ENCODE data around the gene HIPK3.
A peak's percentile ranks its signal among the peaks of the same experiment; 100 is the strongest.
"Not testable (repeated sequence)": the region's sequence is repeated elsewhere in the genome, so short reads cannot be mapped to it uniquely, and the experiment has no call there.

The HIPK3 gene

DNA sequence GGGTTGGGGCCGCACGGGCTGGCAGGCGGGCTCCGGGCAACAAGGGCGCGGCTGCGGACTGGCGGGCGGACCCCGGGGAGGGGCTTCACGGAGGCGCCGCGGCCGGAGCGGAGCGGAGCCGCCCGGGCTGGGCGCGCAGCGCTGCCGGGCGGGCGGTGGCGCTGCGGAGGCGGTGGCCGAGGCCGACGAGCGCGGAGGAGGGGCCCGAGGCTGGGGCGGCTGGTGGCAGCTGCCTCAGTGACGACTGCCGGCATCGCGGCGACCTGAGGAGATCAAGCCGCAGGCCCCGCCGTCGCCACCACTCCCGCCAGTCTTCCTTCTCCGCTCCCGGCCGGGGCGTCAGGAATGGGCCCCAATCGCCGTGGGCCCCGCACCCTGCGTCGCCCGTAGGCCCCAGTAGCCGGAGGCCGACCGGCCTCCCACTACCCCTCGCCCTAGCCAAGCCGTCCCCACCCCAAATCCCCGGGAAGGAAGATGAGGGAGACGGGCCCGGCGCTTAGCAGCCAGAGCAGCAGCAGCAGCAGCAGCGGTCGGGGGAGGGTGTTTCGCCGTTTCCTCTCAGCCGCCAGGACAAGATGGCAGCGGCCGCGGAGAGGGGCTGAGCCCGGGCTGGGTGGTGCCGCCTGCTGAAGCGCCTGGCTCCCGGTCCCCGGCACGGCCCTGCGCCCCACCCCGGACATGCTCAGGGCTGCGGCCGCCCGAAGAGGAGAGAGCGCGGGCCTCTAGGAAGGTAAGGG is at the start of gene HIPK3:
TSS of gene HIPK3 (plus strand) at position 222 of the 737 bp plus-strand sequence.
- H3K27me3 ChIP-seq (ENCODE audit: control insufficient read depth, insufficient read depth, low read length), result no peaks in the 10 kb centered on the region
- peak within 1 kb of the TSS; percentile 99 for H3K9ac ChIP-seq (ENCODE audit: low read length)
- H3K4me3 ChIP-seq (ENCODE audit: low read length), result peak within 1 kb of the TSS; percentile 79
- H3K4me1 ChIP-seq (ENCODE audit: control insufficient read depth, insufficient read depth, low read length), result peaks cover 13% of the 10 kb centered on the region
- H3K36me3 ChIP-seq (ENCODE audit: control insufficient read depth, insufficient read depth, low read length), result no peaks in the 10 kb centered on the region
- H3K27ac ChIP-seq (ENCODE audit: low read depth, low read length), result peak within 1 kb of the TSS; percentile 100

GRCh38 chr11:33207408-33207985 is 49.7 kb upstream of the HIPK3 start:
- H3K36me3 ChIP-seq (ENCODE audit: control insufficient read depth, insufficient read depth, low read length), result no peaks in the 10 kb centered on the region
- H3K27ac ChIP-seq (ENCODE audit: low read depth, low read length), result no peak overlapping the region
- no peaks in the 10 kb centered on the region for H3K27me3 ChIP-seq (ENCODE audit: control insufficient read depth, insufficient read depth, low read length)
- no peak overlapping the region for H3K4me3 ChIP-seq (ENCODE audit: low read length)
- H3K9ac ChIP-seq (ENCODE audit: low read length), result no peak overlapping the region
- no peaks in the 10 kb centered on the region for H3K4me1 ChIP-seq (ENCODE audit: control insufficient read depth, insufficient read depth, low read length)

- Histone ChIP-seq H3K27me3 (ENCODE audit: control insufficient read depth, insufficient read depth, low read length) (no peaks in the 10 kb centered on the region), H3K4me3 (ENCODE audit: low read length) (no peak overlapping the region), H3K9ac (ENCODE audit: low read length) (no peak overlapping the region), H3K36me3 (ENCODE audit: control insufficient read depth, insufficient read depth, low read length) (no peaks in the 10 kb centered on the region), H3K27ac (ENCODE audit: low read depth, low read length) (no peak overlapping the region), H3K4me1 (ENCODE audit: control insufficient read depth, insufficient read depth, low read length) (no peaks in the 10 kb centered on the region)
Measured at GRCh38 chr11:33208150-33208549, 49.0 kb upstream of the HIPK3 start.

GRCh38 chr11:33211153-33211552 is 46.0 kb upstream of the HIPK3 start:
- no peak overlapping the region for H3K27ac ChIP-seq (ENCODE audit: low read depth, low read length)
- H3K36me3 ChIP-seq (ENCODE audit: control insufficient read depth, insufficient read depth, low read length), result no peaks in the 10 kb centered on the region
- no peaks in the 10 kb centered on the region for H3K27me3 ChIP-seq (ENCODE audit: control insufficient read depth, insufficient read depth, low read length)
- H3K9ac ChIP-seq (ENCODE audit: low read length), result no peak overlapping the region
- no peak overlapping the region for H3K4me3 ChIP-seq (ENCODE audit: low read length)
- no peaks in the 10 kb centered on the region for H3K4me1 ChIP-seq (ENCODE audit: control insufficient read depth, insufficient read depth, low read length)

DNA sequence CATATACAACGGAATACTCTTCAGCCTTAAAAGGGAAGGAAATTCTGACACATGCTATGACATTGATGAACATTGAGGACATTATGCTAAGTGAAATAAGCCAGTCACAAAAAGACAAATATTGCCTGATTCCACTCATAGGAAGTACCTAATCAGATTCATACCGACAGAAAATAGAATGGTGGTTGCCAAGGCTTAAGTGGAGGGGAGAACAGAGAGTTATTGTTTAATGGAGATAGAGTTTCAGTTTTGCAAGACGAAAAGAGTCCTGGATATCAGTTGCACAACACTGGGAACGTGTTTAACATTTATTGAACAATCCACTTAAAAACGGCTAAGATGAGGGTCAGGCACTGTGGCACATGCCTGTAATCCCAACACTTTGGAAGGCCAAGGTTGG is 45.6 kb upstream of the HIPK3 start:
- H3K27me3 ChIP-seq (ENCODE audit: control insufficient read depth, insufficient read depth, low read length), result no peaks in the 10 kb centered on the region
- no peaks in the 10 kb centered on the region for H3K36me3 ChIP-seq (ENCODE audit: control insufficient read depth, insufficient read depth, low read length)
- H3K4me3 ChIP-seq (ENCODE audit: low read length), result no peak overlapping the region
- no peak overlapping the region for H3K9ac ChIP-seq (ENCODE audit: low read length)
- H3K27ac ChIP-seq (ENCODE audit: low read depth, low read length), result no peak overlapping the region
- no peaks in the 10 kb centered on the region for H3K4me1 ChIP-seq (ENCODE audit: control insufficient read depth, insufficient read depth, low read length)

DNA sequence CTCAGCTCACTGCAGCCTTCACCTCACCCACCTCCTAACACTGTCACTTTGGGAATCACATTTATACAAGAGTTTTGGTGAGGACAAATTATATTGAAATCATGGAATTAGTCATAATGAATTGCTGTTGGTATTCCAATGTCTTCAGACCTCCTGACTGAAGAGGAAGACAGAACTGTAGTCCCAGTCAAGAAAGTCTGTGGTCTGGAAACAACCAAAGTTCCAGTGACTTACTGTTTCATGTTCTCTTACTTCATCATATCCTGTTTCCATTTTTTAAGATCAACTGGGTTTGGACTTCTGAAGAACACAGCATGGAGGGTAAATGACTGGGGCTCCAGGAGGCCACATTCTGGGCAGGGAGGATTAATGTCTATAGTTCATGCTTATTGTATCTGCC is 43.0 kb upstream of the HIPK3 start:
- H3K27ac ChIP-seq (ENCODE audit: low read depth, low read length), result no peak overlapping the region
- no peak overlapping the region for H3K4me3 ChIP-seq (ENCODE audit: low read length)
- no peak overlapping the region for H3K9ac ChIP-seq (ENCODE audit: low read length)
- H3K4me1 ChIP-seq (ENCODE audit: control insufficient read depth, insufficient read depth, low read length), result no peaks in the 10 kb centered on the region
- H3K36me3 ChIP-seq (ENCODE audit: control insufficient read depth, insufficient read depth, low read length), result no peaks in the 10 kb centered on the region
- no peaks in the 10 kb centered on the region for H3K27me3 ChIP-seq (ENCODE audit: control insufficient read depth, insufficient read depth, low read length)

GRCh38 chr11:33214767-33215166 is 42.4 kb upstream of the HIPK3 start:
- Histone ChIP-seq H3K4me3 (ENCODE audit: low read length) (no peak overlapping the region), H3K27me3 (ENCODE audit: control insufficient read depth, insufficient read depth, low read length) (no peaks in the 10 kb centered on the region), H3K27ac (ENCODE audit: low read depth, low read length) (no peak overlapping the region), H3K36me3 (ENCODE audit: control insufficient read depth, insufficient read depth, low read length) (no peaks in the 10 kb centered on the region), H3K4me1 (ENCODE audit: control insufficient read depth, insufficient read depth, low read length) (no peaks in the 10 kb centered on the region), H3K9ac (ENCODE audit: low read length) (no peak overlapping the region)

GRCh38 chr11:33216676-33217075 is 40.5 kb upstream of the HIPK3 start:
- H3K4me1 ChIP-seq (ENCODE audit: control insufficient read depth, insufficient read depth, low read length); H3K36me3 ChIP-seq (ENCODE audit: control insufficient read depth, insufficient read depth, low read length); H3K4me3 ChIP-seq (ENCODE audit: low read length); H3K27ac ChIP-seq (ENCODE audit: low read depth, low read length); H3K9ac ChIP-seq (ENCODE audit: low read length); H3K27me3 ChIP-seq (ENCODE audit: control insufficient read depth, insufficient read depth, low read length): not testable (repeated sequence)

DNA sequence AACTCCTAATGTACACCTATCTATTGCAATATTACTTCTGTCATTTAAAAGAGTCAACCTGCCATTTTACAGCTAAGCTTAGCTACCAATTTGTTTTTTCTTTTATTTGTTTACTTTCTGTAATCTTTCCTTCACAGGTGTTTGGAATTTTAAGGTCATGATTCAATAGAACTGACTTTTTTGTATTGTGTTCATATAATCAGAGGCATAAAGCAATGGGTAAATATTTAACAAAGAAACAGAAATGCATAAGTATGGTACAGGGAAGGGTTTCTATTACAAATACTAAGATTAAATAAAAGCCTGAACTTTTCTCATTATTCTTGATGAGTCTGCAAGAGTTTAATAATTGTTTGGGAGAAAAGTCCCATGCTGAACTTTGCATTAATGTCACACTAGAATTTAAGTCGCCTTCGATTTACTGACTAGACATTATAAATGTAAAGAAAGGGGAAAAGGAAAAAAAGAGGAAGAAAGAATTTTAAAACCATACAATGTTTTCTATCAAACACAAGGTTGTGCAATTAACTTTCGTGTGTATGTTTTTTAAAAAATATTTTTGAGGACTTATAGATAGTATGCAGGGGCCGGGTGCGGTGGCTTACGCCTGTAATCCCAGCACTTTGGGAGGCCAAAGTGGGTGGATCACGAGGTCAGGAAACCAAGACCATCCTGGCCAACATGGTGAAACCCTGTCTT is 35.0 kb upstream of the HIPK3 start:
- H3K4me1 ChIP-seq (ENCODE audit: control insufficient read depth, insufficient read depth, low read length), result no peaks in the 10 kb centered on the region
- no peak overlapping the region for H3K27ac ChIP-seq (ENCODE audit: low read depth, low read length)

GRCh38 chr11:33225371-33225770 is 31.8 kb upstream of the HIPK3 start:
- H3K4me1 ChIP-seq (ENCODE audit: control insufficient read depth, insufficient read depth, low read length), result no peaks in the 10 kb centered on the region

More for the DNA sequence above, 35.0 kb upstream of the HIPK3 start:
- no peak overlapping the region for H3K9ac ChIP-seq (ENCODE audit: low read length)
- H3K36me3 ChIP-seq (ENCODE audit: control insufficient read depth, insufficient read depth, low read length), result no peaks in the 10 kb centered on the region
- H3K27me3 ChIP-seq (ENCODE audit: control insufficient read depth, insufficient read depth, low read length), result no peaks in the 10 kb centered on the region
- no peak overlapping the region for H3K4me3 ChIP-seq (ENCODE audit: low read length)

GRCh38 chr11:33227578-33228261 is 29.5 kb upstream of the HIPK3 start:
- no peaks in the 10 kb centered on the region for H3K4me1 ChIP-seq (ENCODE audit: control insufficient read depth, insufficient read depth, low read length)
- H3K4me3 ChIP-seq (ENCODE audit: low read length), result no peak overlapping the region
- no peaks in the 10 kb centered on the region for H3K27me3 ChIP-seq (ENCODE audit: control insufficient read depth, insufficient read depth, low read length)
- H3K27ac ChIP-seq (ENCODE audit: low read depth, low read length), result no peak overlapping the region
- H3K36me3 ChIP-seq (ENCODE audit: control insufficient read depth, insufficient read depth, low read length), result no peaks in the 10 kb centered on the region
- H3K9ac ChIP-seq (ENCODE audit: low read length), result no peak overlapping the region

More at GRCh38 chr11:33225371-33225770, 31.8 kb upstream of the HIPK3 start:
- H3K4me3 ChIP-seq (ENCODE audit: low read length), result no peak overlapping the region
- no peaks in the 10 kb centered on the region for H3K27me3 ChIP-seq (ENCODE audit: control insufficient read depth, insufficient read depth, low read length)
- no peak overlapping the region for H3K9ac ChIP-seq (ENCODE audit: low read length)
- no peaks in the 10 kb centered on the region for H3K36me3 ChIP-seq (ENCODE audit: control insufficient read depth, insufficient read depth, low read length)
- no peak overlapping the region for H3K27ac ChIP-seq (ENCODE audit: low read depth, low read length)

- H3K27ac ChIP-seq (ENCODE audit: low read depth, low read length), result no peak overlapping the region
- no peak overlapping the region for H3K4me3 ChIP-seq (ENCODE audit: low read length)
- no peaks in the 10 kb centered on the region for H3K27me3 ChIP-seq (ENCODE audit: control insufficient read depth, insufficient read depth, low read length)
- H3K36me3 ChIP-seq (ENCODE audit: control insufficient read depth, insufficient read depth, low read length), result no peaks in the 10 kb centered on the region
- no peaks in the 10 kb centered on the region for H3K4me1 ChIP-seq (ENCODE audit: control insufficient read depth, insufficient read depth, low read length)
- no peak overlapping the region for H3K9ac ChIP-seq (ENCODE audit: low read length)
Measured at GRCh38 chr11:33234397-33235190, 22.6 kb upstream of the HIPK3 start.
